ENCODE measurements around the gene MICAL3.

DNA sequence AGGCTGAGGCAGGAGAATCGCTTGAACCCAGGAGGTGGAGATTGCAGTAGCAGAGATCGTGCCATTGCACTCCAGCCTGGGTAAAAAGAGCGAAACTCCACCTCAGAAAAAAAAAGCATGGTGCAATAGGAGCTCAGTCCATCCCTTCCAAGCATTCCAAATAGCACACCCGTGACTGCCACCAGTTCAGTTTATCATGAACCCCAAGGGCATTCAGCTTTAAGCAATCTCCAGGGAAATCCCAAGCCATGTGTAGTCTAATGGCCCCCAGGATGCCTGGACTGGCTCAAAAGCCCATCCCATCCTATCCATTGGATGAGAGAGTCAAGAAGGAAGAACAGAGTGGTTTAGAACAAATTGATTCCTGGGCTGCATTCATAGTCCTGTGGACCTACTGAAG lies 16.2 kb downstream of the MICAL3 start:
- TF ChIP-seq, protein P1, sequence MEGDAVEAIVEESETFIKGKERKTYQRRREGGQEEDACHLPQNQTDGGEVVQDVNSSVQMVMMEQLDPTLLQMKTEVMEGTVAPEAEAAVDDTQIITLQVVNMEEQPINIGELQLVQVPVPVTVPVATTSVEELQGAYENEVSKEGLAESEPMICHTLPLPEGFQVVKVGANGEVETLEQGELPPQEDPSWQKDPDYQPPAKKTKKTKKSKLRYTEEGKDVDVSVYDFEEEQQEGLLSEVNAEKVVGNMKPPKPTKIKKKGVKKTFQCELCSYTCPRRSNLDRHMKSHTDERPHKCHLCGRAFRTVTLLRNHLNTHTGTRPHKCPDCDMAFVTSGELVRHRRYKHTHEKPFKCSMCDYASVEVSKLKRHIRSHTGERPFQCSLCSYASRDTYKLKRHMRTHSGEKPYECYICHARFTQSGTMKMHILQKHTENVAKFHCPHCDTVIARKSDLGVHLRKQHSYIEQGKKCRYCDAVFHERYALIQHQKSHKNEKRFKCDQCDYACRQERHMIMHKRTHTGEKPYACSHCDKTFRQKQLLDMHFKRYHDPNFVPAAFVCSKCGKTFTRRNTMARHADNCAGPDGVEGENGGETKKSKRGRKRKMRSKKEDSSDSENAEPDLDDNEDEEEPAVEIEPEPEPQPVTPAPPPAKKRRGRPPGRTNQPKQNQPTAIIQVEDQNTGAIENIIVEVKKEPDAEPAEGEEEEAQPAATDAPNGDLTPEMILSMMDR (conservative IDR thresholded peaks at IDR 0.05; ENCODE audit: low read depth, low read length) = no peak
- TF ChIP-seq EZH2phosphoT487 (IDR thresholded peaks at IDR 0.05; ENCODE audit: borderline replicate concordance, low read length) = no peak
- TF ChIP-seq EZH2 (IDR thresholded peaks at IDR 0.05; ENCODE audit: low read length, unreplicated experiment) = no peak
